ENCODE data around the gene ANP32A. TPM values are rescaled to one million over a fixed set of nuclear protein-coding genes. Genes with fewer than 3 reads are reported as not detected.

The ANP32A gene
- total RNA-seq, 1 donor from 2014 or later = 65.8 TPM

GRCh38 chr15:68846851-68847439 lies 26.2 kb upstream of the ANP32A start:
- TF ChIP-seq CTCF (conservative IDR thresholded peaks at IDR 0.05; ENCODE audit: low read depth, low read length) = no peak
- DNase-seq (ENCODE audit: low read depth) = no peak
- no peak overlapping the region for H3K4me3 ChIP-seq (ENCODE audit: low read depth, low read length)

GRCh38 chr15:68844856-68845550 lies 24.3 kb upstream of the ANP32A start:
- no peak overlapping the region for H3K4me3 ChIP-seq (ENCODE audit: low read depth, low read length)
- no peak for TF ChIP-seq CTCF (conservative IDR thresholded peaks at IDR 0.05; ENCODE audit: low read depth, low read length)
- no peak for DNase-seq (ENCODE audit: low read depth)

- DNase-seq (ENCODE audit: low read depth) = no peak
- no peak for TF ChIP-seq CTCF (conservative IDR thresholded peaks at IDR 0.05; ENCODE audit: low read depth, low read length)
- peak overlapping the region; percentile 41 for H3K4me3 ChIP-seq (ENCODE audit: low read depth, low read length)
Measured at GRCh38 chr15:68843425-68844311, 23.0 kb upstream of the ANP32A start.

GRCh38 chr15:68842958-68843357 lies 22.3 kb upstream of the ANP32A start:
- no peak for TF ChIP-seq CTCF (conservative IDR thresholded peaks at IDR 0.05; ENCODE audit: low read depth, low read length)
- H3K4me3 ChIP-seq (ENCODE audit: low read depth, low read length) = no peak overlapping the region
- DNase-seq (ENCODE audit: low read depth) = no peak

GRCh38 chr15:68834346-68834745 lies 13.7 kb upstream of the ANP32A start:
- no peak for TF ChIP-seq CTCF (conservative IDR thresholded peaks at IDR 0.05; ENCODE audit: low read depth, low read length)
- no peak overlapping the region for H3K4me3 ChIP-seq (ENCODE audit: low read depth, low read length)
- DNase-seq (ENCODE audit: low read depth) = no peak

- no peak overlapping the region for H3K4me3 ChIP-seq (ENCODE audit: low read depth, low read length)
- no peak for TF ChIP-seq CTCF (conservative IDR thresholded peaks at IDR 0.05; ENCODE audit: low read depth, low read length)
- no peak for DNase-seq (ENCODE audit: low read depth)
Measured at GRCh38 chr15:68833700-68834331, 13.1 kb upstream of the ANP32A start.
